ENCODE measurements around the gene ENTPD2. TPM values are rescaled to one million over a fixed set of nuclear protein-coding genes. Genes with fewer than 3 reads are reported as not detected.

Gene ENTPD2
- total RNA-seq, 4 donors from 2014 or later: 0.42 to 1.2 (median 1.0) TPM

DNA sequence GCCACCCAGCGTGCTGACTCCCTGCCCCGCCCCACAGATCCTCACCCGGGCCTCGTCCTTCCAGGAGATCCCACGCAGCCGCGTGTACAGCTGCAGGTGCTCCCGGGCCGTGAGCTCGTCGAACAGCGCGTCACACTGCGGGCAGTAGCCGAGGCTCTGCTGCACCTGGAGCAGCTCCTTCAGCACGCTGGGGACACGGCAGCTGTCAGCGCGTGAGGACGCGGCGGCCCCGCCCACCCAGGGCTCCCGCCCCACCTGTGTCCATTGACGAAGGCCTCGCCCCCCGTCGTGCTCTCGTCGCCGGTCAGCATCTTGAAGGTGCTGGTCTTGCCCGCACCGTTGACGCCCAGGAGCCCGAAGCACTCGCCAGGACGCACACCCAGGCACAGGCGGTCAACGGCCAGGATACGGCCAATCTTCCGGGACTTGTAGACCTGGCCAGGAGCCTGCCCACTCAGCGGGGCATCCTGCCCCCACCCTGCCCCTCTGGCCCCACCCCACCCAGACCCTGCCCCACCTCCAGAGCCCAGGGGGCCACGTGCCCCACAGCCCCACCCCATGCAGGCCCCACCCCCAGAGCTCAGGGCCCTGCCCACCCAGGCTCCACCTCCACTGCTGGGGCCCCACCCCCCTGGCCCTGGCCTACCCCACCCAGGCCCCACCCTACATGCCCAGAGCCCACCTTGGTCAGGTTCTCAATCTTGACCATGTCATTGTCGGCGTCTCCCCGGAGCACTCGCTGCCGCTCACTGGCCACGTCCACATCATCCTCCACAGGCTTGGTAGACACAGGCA, 43.7 kb downstream of the ENTPD2 start:
- no peak for TF ChIP-seq CTCF (IDR thresholded peaks at IDR 0.05)
- TF ChIP-seq POLR2AphosphoS5 (IDR thresholded peaks at IDR 0.05): no peak
- Histone ChIP-seq H3K27me3 (no peaks in the 10 kb centered on the region), H3K4me1 (peaks cover 0 to 12% (median 6%) of the 10 kb centered on the region in 4 donors), H3K4me3 (no peak overlapping the region), H3K36me3 (peaks cover 20 to 75% (median 66%) of the 10 kb centered on the region in 4 donors), H3K27ac (replicated peaks in 1 of 4) (no peak overlapping the region), H3K9me3 (no peaks in the 10 kb centered on the region)
- intact Hi-C loops (cut with DNase I): no loop called here
- 92% methylated on average over 27 of the region's 49 CpGs for whole genome bisulfite sequencing
- no peak for DNase-seq (ENCODE audit: extremely low spot score)

- H3K36me3 ChIP-seq: peaks cover 12 to 66% (median 57%) of the 10 kb centered on the region in 4 donors
- H3K9me3 ChIP-seq: peaks cover 0 to 3% (median 0%) of the 10 kb centered on the region in 4 donors
- H3K27ac ChIP-seq (replicated peaks in 1 of 4): no peak overlapping the region
- DNase-seq (ENCODE audit: extremely low spot score): no peak
- intact Hi-C loops (cut with DNase I): no loop called here
- H3K4me3 ChIP-seq: no peak overlapping the region
- TF ChIP-seq CTCF (IDR thresholded peaks at IDR 0.05): no peak
- no peak for TF ChIP-seq EP300 (IDR thresholded peaks at IDR 0.05)
- TF ChIP-seq POLR2A (IDR thresholded peaks at IDR 0.05; ENCODE audit: low read depth): no peak
- H3K4me1 ChIP-seq: peaks cover 0 to 12% (median 6%) of the 10 kb centered on the region in 4 donors
- WGBS: 84% methylated on average over 7 of the region's 18 CpGs
- no peaks in the 10 kb centered on the region for H3K27me3 ChIP-seq
Observed at GRCh38 chr9:137009217-137009616, 44.6 kb downstream of the ENTPD2 start.

DNA sequence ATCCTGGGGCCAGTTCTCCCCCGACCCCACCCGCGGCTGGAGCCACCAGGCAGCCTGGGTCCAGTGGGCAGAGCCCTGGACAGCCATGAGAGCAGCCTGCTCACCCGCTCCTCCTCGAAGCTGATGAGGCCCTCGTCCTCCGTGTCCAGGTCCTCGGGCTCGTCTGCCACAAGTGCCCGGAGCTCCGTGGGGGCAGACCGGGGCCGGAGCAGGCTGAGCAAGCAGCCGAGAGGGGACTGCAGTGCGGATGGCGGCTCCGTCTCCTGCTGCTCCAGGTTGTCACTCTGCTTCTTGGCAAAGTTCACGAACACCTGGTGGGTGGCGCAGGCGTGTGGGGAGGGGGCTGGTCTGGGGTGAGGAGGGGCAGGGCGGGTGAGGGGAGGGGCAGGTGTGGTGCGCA, 45.5 kb downstream of the ENTPD2 start:
- TF ChIP-seq EP300 (IDR thresholded peaks at IDR 0.05): no peak
- no peak for TF ChIP-seq POLR2A (IDR thresholded peaks at IDR 0.05; ENCODE audit: low read depth)
- no peak for TF ChIP-seq POLR2AphosphoS5 (IDR thresholded peaks at IDR 0.05)
- no peak for TF ChIP-seq CTCF (IDR thresholded peaks at IDR 0.05)
- WGBS: 60% methylated on average over 1 of the region's 22 CpGs
- Histone ChIP-seq H3K36me3 (peaks cover 12 to 57% (median 48%) of the 10 kb centered on the region in 4 donors), H3K27me3 (no peaks in the 10 kb centered on the region), H3K4me3 (no peak overlapping the region), H3K4me1 (peaks cover 0 to 12% (median 6%) of the 10 kb centered on the region in 4 donors), H3K9me3 (peaks cover 0 to 3% (median 0%) of the 10 kb centered on the region in 4 donors), H3K27ac (replicated peaks in 1 of 4) (no peak overlapping the region)
- DNase-seq (ENCODE audit: extremely low spot score): no peak
- intact Hi-C loops (cut with DNase I): no loop called here

GRCh38 chr9:137007816-137008270, 46.0 kb downstream of the ENTPD2 start:
- TF ChIP-seq EP300 (IDR thresholded peaks at IDR 0.05) (no peak), CTCF (IDR thresholded peaks at IDR 0.05) (no peak), POLR2A (IDR thresholded peaks at IDR 0.05; ENCODE audit: low read depth) (no peak)
- WGBS: 87% methylated on average over 12 of the region's 13 CpGs
- H3K27me3 ChIP-seq: no peaks in the 10 kb centered on the region
- peaks cover 12 to 52% (median 43%) of the 10 kb centered on the region in 4 donors for H3K36me3 ChIP-seq
- H3K4me3 ChIP-seq: no peak overlapping the region
- DNase-seq (ENCODE audit: extremely low spot score): no peak
- H3K9me3 ChIP-seq: peaks cover 0 to 3% (median 0%) of the 10 kb centered on the region in 4 donors
- H3K4me1 ChIP-seq: peaks cover 0 to 12% (median 6%) of the 10 kb centered on the region in 4 donors
- H3K27ac ChIP-seq (replicated peaks in 1 of 4): no peak overlapping the region
- intact Hi-C loops (cut with DNase I): no loop called here
